ENCODE measurements around the gene GARIN5B. TPM values are rescaled to one million over a fixed set of nuclear protein-coding genes. Genes with fewer than 3 reads are reported as not detected.
"Not testable (repeated sequence)": the region's sequence is repeated elsewhere in the genome, so short reads cannot be mapped to it uniquely, and the experiment has no call there.

GARIN5B gene
- polyA plus RNA-seq, 1 donor from 2014 or later: not detected

- not testable (repeated sequence) for H3K79me2 ChIP-seq (replicated peaks; ENCODE audit: insufficient read depth, low read length); H3K9ac ChIP-seq (ENCODE audit: low read length); H3K27me3 ChIP-seq (ENCODE audit: insufficient read depth, low read depth, low read length); H3F3A ChIP-seq (ENCODE audit: insufficient read depth, low read length, poor library complexity, severe bottlenecking); H3K36me3 ChIP-seq (ENCODE audit: insufficient read depth, low read length); H3K9me2 ChIP-seq (ENCODE audit: insufficient read depth, low read length); H2AFZ ChIP-seq (ENCODE audit: low read depth, low read length); H3K4me2 ChIP-seq (ENCODE audit: low read length); H3K27ac ChIP-seq (ENCODE audit: low read length); H3K4me3 ChIP-seq (ENCODE audit: low read length); H4K20me1 ChIP-seq (ENCODE audit: insufficient read depth); H3K9me3 ChIP-seq (ENCODE audit: low read length)
These were observed 33.3 kb downstream of the GARIN5B start for GRCh38 chr19:55329791-55330190.

GRCh38 chr19:55328774-55329318 lies 34.2 kb downstream of the GARIN5B start:
- H3K36me3 ChIP-seq (ENCODE audit: insufficient read depth, low read length); H3K9me2 ChIP-seq (ENCODE audit: insufficient read depth, low read length); H3K9me3 ChIP-seq (ENCODE audit: low read length); H3K9ac ChIP-seq (ENCODE audit: low read length); H3K4me2 ChIP-seq (ENCODE audit: low read length); H2AFZ ChIP-seq (ENCODE audit: low read depth, low read length); H3F3A ChIP-seq (ENCODE audit: insufficient read depth, low read length, poor library complexity, severe bottlenecking); H3K79me2 ChIP-seq (replicated peaks; ENCODE audit: insufficient read depth, low read length); H3K27ac ChIP-seq (ENCODE audit: low read length); H4K20me1 ChIP-seq (ENCODE audit: insufficient read depth); H3K4me3 ChIP-seq (ENCODE audit: low read length); H3K27me3 ChIP-seq (ENCODE audit: insufficient read depth, low read depth, low read length): not testable (repeated sequence)

GRCh38 chr19:55325172-55325571 lies 37.9 kb downstream of the GARIN5B start, which contains the start of gene TMEM150B:
Gene TMEM150B (minus strand): TSS chr19:55325341. CDS start chr19:55321036, 4,305 bp downstream.
- Histone ChIP-seq H3K79me2 (replicated peaks; ENCODE audit: insufficient read depth, low read length) (no peaks in the 10 kb centered on the region), H3K27me3 (ENCODE audit: insufficient read depth, low read depth, low read length) (no peaks in the 10 kb centered on the region), H3K36me3 (ENCODE audit: insufficient read depth, low read length) (no peaks in the 10 kb centered on the region), H3K4me3 (ENCODE audit: low read length) (no peak within 1 kb of the TSS), H3K9me2 (ENCODE audit: insufficient read depth, low read length) (no peaks in the 10 kb centered on the region), H3K27ac (ENCODE audit: low read length) (no peak within 1 kb of the TSS), H3K9ac (ENCODE audit: low read length) (no peak within 1 kb of the TSS), H4K20me1 (ENCODE audit: insufficient read depth) (no peaks in the 10 kb centered on the region), H3F3A (ENCODE audit: insufficient read depth, low read length, poor library complexity, severe bottlenecking) (no peaks in the 10 kb centered on the region), H3K9me3 (ENCODE audit: low read length) (no peaks in the 10 kb centered on the region), H3K4me2 (ENCODE audit: low read length) (no peak within 1 kb of the TSS), H2AFZ (ENCODE audit: low read depth, low read length) (no peak within 1 kb of the TSS)
- TF ChIP-seq, protein P1, sequence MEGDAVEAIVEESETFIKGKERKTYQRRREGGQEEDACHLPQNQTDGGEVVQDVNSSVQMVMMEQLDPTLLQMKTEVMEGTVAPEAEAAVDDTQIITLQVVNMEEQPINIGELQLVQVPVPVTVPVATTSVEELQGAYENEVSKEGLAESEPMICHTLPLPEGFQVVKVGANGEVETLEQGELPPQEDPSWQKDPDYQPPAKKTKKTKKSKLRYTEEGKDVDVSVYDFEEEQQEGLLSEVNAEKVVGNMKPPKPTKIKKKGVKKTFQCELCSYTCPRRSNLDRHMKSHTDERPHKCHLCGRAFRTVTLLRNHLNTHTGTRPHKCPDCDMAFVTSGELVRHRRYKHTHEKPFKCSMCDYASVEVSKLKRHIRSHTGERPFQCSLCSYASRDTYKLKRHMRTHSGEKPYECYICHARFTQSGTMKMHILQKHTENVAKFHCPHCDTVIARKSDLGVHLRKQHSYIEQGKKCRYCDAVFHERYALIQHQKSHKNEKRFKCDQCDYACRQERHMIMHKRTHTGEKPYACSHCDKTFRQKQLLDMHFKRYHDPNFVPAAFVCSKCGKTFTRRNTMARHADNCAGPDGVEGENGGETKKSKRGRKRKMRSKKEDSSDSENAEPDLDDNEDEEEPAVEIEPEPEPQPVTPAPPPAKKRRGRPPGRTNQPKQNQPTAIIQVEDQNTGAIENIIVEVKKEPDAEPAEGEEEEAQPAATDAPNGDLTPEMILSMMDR (IDR thresholded peaks at IDR 0.05; ENCODE audit: poor library complexity, severe bottlenecking): no peak
- TF ChIP-seq MXI1 (conservative IDR thresholded peaks at IDR 0.05; ENCODE audit: poor library complexity, severe bottlenecking) (no peak), RAD21 (conservative IDR thresholded peaks at IDR 0.05) (no peak), EZH2 (IDR thresholded peaks at IDR 0.05; ENCODE audit: borderline replicate concordance, insufficient read depth, low read length, poor library complexity, severe bottlenecking) (no peak), SMC3 (conservative IDR thresholded peaks at IDR 0.05; ENCODE audit: poor library complexity) (no peak), EP300 (conservative IDR thresholded peaks at IDR 0.05; ENCODE audit: poor library complexity, severe bottlenecking) (no peak), TAF1 (IDR thresholded peaks at IDR 0.05; ENCODE audit: low read depth) (no peak), POLR2AphosphoS5 (IDR thresholded peaks at IDR 0.05) (no peak)
- TF ChIP-seq, protein P2, sequence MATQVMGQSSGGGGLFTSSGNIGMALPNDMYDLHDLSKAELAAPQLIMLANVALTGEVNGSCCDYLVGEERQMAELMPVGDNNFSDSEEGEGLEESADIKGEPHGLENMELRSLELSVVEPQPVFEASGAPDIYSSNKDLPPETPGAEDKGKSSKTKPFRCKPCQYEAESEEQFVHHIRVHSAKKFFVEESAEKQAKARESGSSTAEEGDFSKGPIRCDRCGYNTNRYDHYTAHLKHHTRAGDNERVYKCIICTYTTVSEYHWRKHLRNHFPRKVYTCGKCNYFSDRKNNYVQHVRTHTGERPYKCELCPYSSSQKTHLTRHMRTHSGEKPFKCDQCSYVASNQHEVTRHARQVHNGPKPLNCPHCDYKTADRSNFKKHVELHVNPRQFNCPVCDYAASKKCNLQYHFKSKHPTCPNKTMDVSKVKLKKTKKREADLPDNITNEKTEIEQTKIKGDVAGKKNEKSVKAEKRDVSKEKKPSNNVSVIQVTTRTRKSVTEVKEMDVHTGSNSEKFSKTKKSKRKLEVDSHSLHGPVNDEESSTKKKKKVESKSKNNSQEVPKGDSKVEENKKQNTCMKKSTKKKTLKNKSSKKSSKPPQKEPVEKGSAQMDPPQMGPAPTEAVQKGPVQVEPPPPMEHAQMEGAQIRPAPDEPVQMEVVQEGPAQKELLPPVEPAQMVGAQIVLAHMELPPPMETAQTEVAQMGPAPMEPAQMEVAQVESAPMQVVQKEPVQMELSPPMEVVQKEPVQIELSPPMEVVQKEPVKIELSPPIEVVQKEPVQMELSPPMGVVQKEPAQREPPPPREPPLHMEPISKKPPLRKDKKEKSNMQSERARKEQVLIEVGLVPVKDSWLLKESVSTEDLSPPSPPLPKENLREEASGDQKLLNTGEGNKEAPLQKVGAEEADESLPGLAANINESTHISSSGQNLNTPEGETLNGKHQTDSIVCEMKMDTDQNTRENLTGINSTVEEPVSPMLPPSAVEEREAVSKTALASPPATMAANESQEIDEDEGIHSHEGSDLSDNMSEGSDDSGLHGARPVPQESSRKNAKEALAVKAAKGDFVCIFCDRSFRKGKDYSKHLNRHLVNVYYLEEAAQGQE (IDR thresholded peaks at IDR 0.05; ENCODE audit: borderline replicate concordance): no peak
